ENCODE measurements around the gene CTBP1.
A peak's percentile ranks its signal among the peaks of the same experiment; 100 is the strongest.

CTBP1 gene

GRCh38 chr4:1210241-1210841 is 38.6 kb downstream of the CTBP1 start:
- peaks cover 33% of the 10 kb centered on the region for H3K36me3 ChIP-seq (ENCODE audit: control insufficient read depth, insufficient read depth, low read length, severe bottlenecking)
- H3K4me3 ChIP-seq (ENCODE audit: low read length) = no peak overlapping the region
- DNase-seq (ENCODE audit: low read depth) = no peak
- no peaks in the 10 kb centered on the region for H3K27me3 ChIP-seq (replicated peaks; ENCODE audit: control insufficient read depth, insufficient read depth, low read length)
- peak overlapping the region; percentile 77 for H3K9ac ChIP-seq (ENCODE audit: low read length)
- peaks cover 51% of the 10 kb centered on the region for H3K4me1 ChIP-seq (ENCODE audit: control insufficient read depth, insufficient read depth, low read length)
- H3K9me3 ChIP-seq (ENCODE audit: control insufficient read depth, low read length) = no peaks in the 10 kb centered on the region

- Histone ChIP-seq H3K9ac (ENCODE audit: low read length) (peak overlapping the region; percentile 77), H3K27me3 (replicated peaks; ENCODE audit: control insufficient read depth, insufficient read depth, low read length) (no peaks in the 10 kb centered on the region), H3K4me1 (ENCODE audit: control insufficient read depth, insufficient read depth, low read length) (peaks cover 45% of the 10 kb centered on the region), H3K4me3 (ENCODE audit: low read length) (peak overlapping the region; percentile 35), H3K36me3 (ENCODE audit: control insufficient read depth, insufficient read depth, low read length, severe bottlenecking) (peaks cover 28% of the 10 kb centered on the region), H3K9me3 (ENCODE audit: control insufficient read depth, low read length) (no peaks in the 10 kb centered on the region)
- peak; percentile 75 for DNase-seq (ENCODE audit: low read depth)
Observed at GRCh38 chr4:1209821-1210220, 39.1 kb downstream of the CTBP1 start.

- Histone ChIP-seq H3K4me3 (ENCODE audit: low read length) (peak overlapping the region; percentile 35), H3K9me3 (ENCODE audit: control insufficient read depth, low read length) (no peaks in the 10 kb centered on the region), H3K4me1 (ENCODE audit: control insufficient read depth, insufficient read depth, low read length) (peaks cover 45% of the 10 kb centered on the region), H3K9ac (ENCODE audit: low read length) (peak overlapping the region; percentile 75), H3K36me3 (ENCODE audit: control insufficient read depth, insufficient read depth, low read length, severe bottlenecking) (peaks cover 24% of the 10 kb centered on the region), H3K27me3 (replicated peaks; ENCODE audit: control insufficient read depth, insufficient read depth, low read length) (no peaks in the 10 kb centered on the region)
- DNase-seq (ENCODE audit: low read depth) = peak; percentile 40
Observed at GRCh38 chr4:1208970-1209704, 39.8 kb downstream of the CTBP1 start.

GRCh38 chr4:1208266-1208961 is 40.5 kb downstream of the CTBP1 start:
- Histone ChIP-seq H3K4me1 (ENCODE audit: control insufficient read depth, insufficient read depth, low read length) (peaks cover 45% of the 10 kb centered on the region), H3K9ac (ENCODE audit: low read length) (peak overlapping the region; percentile 75), H3K4me3 (ENCODE audit: low read length) (peak overlapping the region; percentile 56), H3K36me3 (ENCODE audit: control insufficient read depth, insufficient read depth, low read length, severe bottlenecking) (peaks cover 17% of the 10 kb centered on the region), H3K9me3 (ENCODE audit: control insufficient read depth, low read length) (no peaks in the 10 kb centered on the region), H3K27me3 (replicated peaks; ENCODE audit: control insufficient read depth, insufficient read depth, low read length) (no peaks in the 10 kb centered on the region)
- peak; percentile 24 for DNase-seq (ENCODE audit: low read depth)

- Histone ChIP-seq H3K4me1 (ENCODE audit: control insufficient read depth, insufficient read depth, low read length) (peaks cover 47% of the 10 kb centered on the region), H3K9me3 (ENCODE audit: control insufficient read depth, low read length) (no peaks in the 10 kb centered on the region), H3K9ac (ENCODE audit: low read length) (peak overlapping the region; percentile 75), H3K27me3 (replicated peaks; ENCODE audit: control insufficient read depth, insufficient read depth, low read length) (no peaks in the 10 kb centered on the region), H3K4me3 (ENCODE audit: low read length) (peak overlapping the region; percentile 56), H3K36me3 (ENCODE audit: control insufficient read depth, insufficient read depth, low read length, severe bottlenecking) (peaks cover 10% of the 10 kb centered on the region)
- peak; percentile 81 for DNase-seq (ENCODE audit: low read depth)
Observed at GRCh38 chr4:1207603-1208265, 41.2 kb downstream of the CTBP1 start.

GRCh38 chr4:1207157-1207470 is 41.8 kb downstream of the CTBP1 start:
- Histone ChIP-seq H3K27me3 (replicated peaks; ENCODE audit: control insufficient read depth, insufficient read depth, low read length) (no peaks in the 10 kb centered on the region), H3K4me1 (ENCODE audit: control insufficient read depth, insufficient read depth, low read length) (peaks cover 53% of the 10 kb centered on the region), H3K9ac (ENCODE audit: low read length) (no peak overlapping the region), H3K36me3 (ENCODE audit: control insufficient read depth, insufficient read depth, low read length, severe bottlenecking) (peaks cover 5% of the 10 kb centered on the region), H3K9me3 (ENCODE audit: control insufficient read depth, low read length) (no peaks in the 10 kb centered on the region), H3K4me3 (ENCODE audit: low read length) (no peak overlapping the region)
- DNase-seq (ENCODE audit: low read depth) = no peak

- Histone ChIP-seq H3K27me3 (replicated peaks; ENCODE audit: control insufficient read depth, insufficient read depth, low read length) (no peaks in the 10 kb centered on the region), H3K9me3 (ENCODE audit: control insufficient read depth, low read length) (no peaks in the 10 kb centered on the region), H3K4me1 (ENCODE audit: control insufficient read depth, insufficient read depth, low read length) (peaks cover 54% of the 10 kb centered on the region), H3K36me3 (ENCODE audit: control insufficient read depth, insufficient read depth, low read length, severe bottlenecking) (peaks cover 5% of the 10 kb centered on the region), H3K9ac (ENCODE audit: low read length) (no peak overlapping the region), H3K4me3 (ENCODE audit: low read length) (no peak overlapping the region)
- DNase-seq (ENCODE audit: low read depth) = no peak
Observed at GRCh38 chr4:1206299-1207156, 42.4 kb downstream of the CTBP1 start.

GRCh38 chr4:1205586-1206298 is 43.2 kb downstream of the CTBP1 start:
- DNase-seq (ENCODE audit: low read depth) = no peak
- no peak overlapping the region for H3K4me3 ChIP-seq (ENCODE audit: low read length)
- H3K27me3 ChIP-seq (replicated peaks; ENCODE audit: control insufficient read depth, insufficient read depth, low read length) = no peaks in the 10 kb centered on the region
- H3K36me3 ChIP-seq (ENCODE audit: control insufficient read depth, insufficient read depth, low read length, severe bottlenecking) = peaks cover 2% of the 10 kb centered on the region
- H3K4me1 ChIP-seq (ENCODE audit: control insufficient read depth, insufficient read depth, low read length) = peaks cover 53% of the 10 kb centered on the region
- no peaks in the 10 kb centered on the region for H3K9me3 ChIP-seq (ENCODE audit: control insufficient read depth, low read length)
- no peak overlapping the region for H3K9ac ChIP-seq (ENCODE audit: low read length)

- H3K4me1 ChIP-seq (ENCODE audit: control insufficient read depth, insufficient read depth, low read length) = peaks cover 53% of the 10 kb centered on the region
- no peak overlapping the region for H3K9ac ChIP-seq (ENCODE audit: low read length)
- H3K9me3 ChIP-seq (ENCODE audit: control insufficient read depth, low read length) = no peaks in the 10 kb centered on the region
- DNase-seq (ENCODE audit: low read depth) = no peak
- H3K27me3 ChIP-seq (replicated peaks; ENCODE audit: control insufficient read depth, insufficient read depth, low read length) = no peaks in the 10 kb centered on the region
- no peak overlapping the region for H3K4me3 ChIP-seq (ENCODE audit: low read length)
- H3K36me3 ChIP-seq (ENCODE audit: control insufficient read depth, insufficient read depth, low read length, severe bottlenecking) = no peaks in the 10 kb centered on the region
Observed at GRCh38 chr4:1204828-1205585, 43.9 kb downstream of the CTBP1 start.
